Endothelial cell (in vitro differentiated cells): ENCODE measurements around the gene DHRS7C. TPM values are rescaled to one million over a fixed set of nuclear protein-coding genes. Genes with fewer than 3 reads are reported as not detected.

ENCODE experiments used
- DNase-seq: peaks from one replicate; pipeline ENCODE4 v3.0.0; 2021; ENCODE audit warnings: low spot score
- H3K27ac Mint-ChIP-seq: one replicate; pipeline ENCODE4 v1.8.0; 2021; ENCODE audit warnings: mixed read lengths, inconsistent platforms; ENCODE audit not compliant: unreplicated experiment
- H3K27me3 Mint-ChIP-seq: one replicate; pipeline ENCODE4 v1.8.0; 2021; ENCODE audit warnings: mild to moderate bottlenecking, moderate library complexity, mixed read lengths, inconsistent platforms; ENCODE audit not compliant: unreplicated experiment
- H3K36me3 Mint-ChIP-seq: one replicate; pipeline ENCODE4 v1.8.0; 2021; ENCODE audit warnings: mild to moderate bottlenecking, low read depth, mixed read lengths, inconsistent platforms; ENCODE audit not compliant: unreplicated experiment
- H3K4me1 Mint-ChIP-seq: one replicate; pipeline ENCODE4 v1.8.0; 2021; ENCODE audit warnings: mild to moderate bottlenecking, mixed read lengths, inconsistent platforms; ENCODE audit not compliant: unreplicated experiment
- H3K4me3 Mint-ChIP-seq: one replicate; pipeline ENCODE4 v1.8.0; 2021; ENCODE audit warnings: mild to moderate bottlenecking, mixed read lengths, inconsistent platforms; ENCODE audit not compliant: unreplicated experiment
- H3K9me3 Mint-ChIP-seq: one replicate; pipeline ENCODE4 v1.8.0; 2021; ENCODE audit warnings: mixed read lengths, inconsistent platforms; ENCODE audit not compliant: unreplicated experiment
- CTCF ChIP-seq: fragments of 200-600 bp; sonication (generic); IDR thresholded peaks from one replicate; pipeline ENCODE4 v1.5.0; 2021; ENCODE audit warnings: antibody characterized with exemption; ENCODE audit not compliant: unreplicated experiment
- total RNA-seq: library from RNA; stranded (reverse); fragmentation: NEBNext Ultra II Directional; extraction: Animal tissue kit (Norgen Biotek cat#: 25700); gene quantifications from one replicate; pipeline ENCODE4 v1.2.1, GENCODE V29; 2021; ENCODE audit not compliant: unreplicated experiment

DHRS7C gene
- total RNA-seq, 1 donor from 2014 or later, result 0.31 TPM

- Mint-ChIP-seq H3K4me3 (no peak overlapping the region), H3K9me3 (no peaks in the 10 kb centered on the region), H3K4me1 (peaks cover 4% of the 10 kb centered on the region), H3K36me3 (no peaks in the 10 kb centered on the region), H3K27ac (no peak overlapping the region), H3K27me3 (peaks cover 1% of the 10 kb centered on the region)
- DNase-seq, result no peak
- TF ChIP-seq CTCF, result no peak
These were observed 33.5 kb upstream of the DHRS7C start for GRCh38 chr17:9824797-9825338.

- peaks cover 4% of the 10 kb centered on the region for H3K4me1 Mint-ChIP-seq
- peaks cover 1% of the 10 kb centered on the region for H3K27me3 Mint-ChIP-seq
- no peaks in the 10 kb centered on the region for H3K36me3 Mint-ChIP-seq
- no peak overlapping the region for H3K27ac Mint-ChIP-seq
- no peak for DNase-seq
- TF ChIP-seq CTCF, result no peak
- H3K9me3 Mint-ChIP-seq, result no peaks in the 10 kb centered on the region
- no peak overlapping the region for H3K4me3 Mint-ChIP-seq
These were observed 32.7 kb upstream of the DHRS7C start for GRCh38 chr17:9824094-9824493.

- DNase-seq, result no peak
- Mint-ChIP-seq H3K4me1 (peaks cover 4% of the 10 kb centered on the region), H3K36me3 (no peaks in the 10 kb centered on the region), H3K9me3 (no peaks in the 10 kb centered on the region), H3K4me3 (no peak within 1 kb of the TSS), H3K27ac (no peak within 1 kb of the TSS), H3K27me3 (peaks cover 3% of the 10 kb centered on the region)
- no peak for TF ChIP-seq CTCF
These were observed 30.5 kb upstream of the DHRS7C start, which contains the start of gene GSG1L2 for GRCh38 chr17:9821921-9822320. TSS of gene GSG1L2 (minus strand) at chr17:9822079. CDS start at chr17:9822071, 8 bp downstream.

- peaks cover 3% of the 10 kb centered on the region for H3K4me1 Mint-ChIP-seq
- no peaks in the 10 kb centered on the region for H3K9me3 Mint-ChIP-seq
- peaks cover 6% of the 10 kb centered on the region for H3K36me3 Mint-ChIP-seq
- H3K27ac Mint-ChIP-seq, result no peak overlapping the region
- H3K4me3 Mint-ChIP-seq, result no peak overlapping the region
- DNase-seq, result no peak
- no peak for TF ChIP-seq CTCF
- peaks cover 7% of the 10 kb centered on the region for H3K27me3 Mint-ChIP-seq
These were observed 29.1 kb upstream of the DHRS7C start for GRCh38 chr17:9820448-9820847.

- Mint-ChIP-seq H3K4me1 (peaks cover 3% of the 10 kb centered on the region), H3K4me3 (no peak overlapping the region), H3K36me3 (peaks cover 6% of the 10 kb centered on the region), H3K27me3 (peaks cover 7% of the 10 kb centered on the region), H3K27ac (no peak overlapping the region), H3K9me3 (no peaks in the 10 kb centered on the region)
- no peak for TF ChIP-seq CTCF
- no peak for DNase-seq
These were observed 27.4 kb upstream of the DHRS7C start for GRCh38 chr17:9818760-9819159.
